ES-I3 (cell line): ENCODE results near the gene AGAP1.

Experiments used
- H3K36me3 ChIP-seq: 2 replicates; pipeline ENCODE4 v1.6.1; 2013; ENCODE audit warnings: mild to moderate bottlenecking, low read length, control low read depth, moderate library complexity; ENCODE audit not compliant: insufficient read depth
- H3K4me1 ChIP-seq: 2 replicates; pipeline ENCODE4 v1.6.1; 2013; ENCODE audit warnings: mild to moderate bottlenecking, control low read depth, low read length; ENCODE audit not compliant: insufficient read depth
- H3K9ac ChIP-seq: 2 replicates; pipeline ENCODE4 v1.6.1; 2013; ENCODE audit warnings: low read depth, mild to moderate bottlenecking, low read length, moderate library complexity
- H3K9me3 ChIP-seq: 2 replicates; pipeline ENCODE4 v1.6.1; 2013; ENCODE audit warnings: mild to moderate bottlenecking, low read length, moderate library complexity; ENCODE audit not compliant: control insufficient read depth, insufficient read depth

Gene AGAP1

DNA sequence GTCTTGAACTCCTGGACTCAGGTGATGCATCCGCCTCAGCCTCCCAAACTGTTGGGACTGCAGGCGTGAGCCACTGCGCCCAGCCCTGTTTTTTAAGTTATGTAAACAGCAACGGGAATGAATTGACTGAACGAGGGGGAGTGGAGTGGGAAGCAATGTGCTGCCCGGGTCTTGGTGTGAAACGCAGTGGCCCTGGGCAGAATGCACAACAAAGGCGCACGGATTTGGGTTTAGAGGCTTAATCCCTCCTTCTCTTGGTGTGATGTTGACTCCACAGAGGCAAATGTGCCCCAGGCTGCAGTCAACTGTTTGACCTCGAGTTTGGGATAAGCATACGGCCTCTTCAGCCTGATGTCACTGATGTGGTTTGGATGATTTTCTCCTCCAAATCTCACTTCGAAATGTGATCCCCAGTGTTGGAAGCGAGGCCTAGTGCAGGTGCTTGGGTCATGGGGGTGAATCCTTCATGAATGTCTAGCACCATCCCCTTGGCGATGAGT lies 97.4 kb downstream of the AGAP1 start:
- H3K36me3 ChIP-seq: no peaks in the 10 kb centered on the region
- H3K9me3 ChIP-seq: no peaks in the 10 kb centered on the region
- no peaks in the 10 kb centered on the region for H3K4me1 ChIP-seq
- no peak overlapping the region for H3K9ac ChIP-seq

DNA sequence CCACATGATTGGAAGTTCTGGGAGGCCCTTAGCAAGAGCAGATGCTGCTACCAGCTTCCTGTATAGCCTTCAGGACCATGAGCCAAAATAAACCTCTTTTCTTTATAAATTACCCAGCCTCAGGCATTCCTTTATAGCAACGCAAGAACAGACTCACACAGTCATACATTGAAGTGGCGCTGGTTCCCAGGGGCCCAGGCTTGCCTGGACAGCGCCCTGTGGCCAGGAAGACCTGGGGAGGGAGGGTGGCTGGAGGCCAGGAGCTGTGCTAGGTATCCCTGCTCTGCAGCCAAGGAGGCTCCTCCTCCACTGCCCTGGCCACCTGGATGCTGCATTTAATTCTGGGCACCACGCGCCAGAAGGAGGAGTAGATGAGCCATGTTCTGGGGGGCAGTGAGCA lies 98.1 kb downstream of the AGAP1 start:
- Histone ChIP-seq H3K36me3 (no peaks in the 10 kb centered on the region), H3K9ac (no peak overlapping the region), H3K9me3 (no peaks in the 10 kb centered on the region)

DNA sequence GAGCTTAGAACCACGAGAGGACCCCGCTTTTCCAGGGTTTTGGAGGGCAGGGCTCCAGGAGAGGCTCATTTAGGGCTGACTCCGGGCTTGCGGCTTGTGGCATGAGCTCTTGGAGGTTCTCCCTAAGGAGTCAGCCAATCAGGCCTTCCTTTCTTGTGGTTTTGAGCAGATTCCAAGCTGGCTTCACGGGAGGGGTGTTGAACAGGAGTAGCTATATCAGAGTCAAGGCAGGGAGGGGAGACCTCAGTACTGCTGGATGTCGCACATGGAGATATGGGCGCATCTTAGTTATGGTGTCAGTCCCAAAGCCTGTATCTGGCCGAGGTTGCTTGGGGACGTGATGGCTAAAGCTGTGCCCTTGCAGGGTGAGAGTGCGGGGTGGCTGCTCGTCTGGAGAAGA lies 98.6 kb downstream of the AGAP1 start:
- H3K9ac ChIP-seq: no peak overlapping the region

More for the DNA sequence above, 98.1 kb downstream of the AGAP1 start:
- no peaks in the 10 kb centered on the region for H3K4me1 ChIP-seq

DNA sequence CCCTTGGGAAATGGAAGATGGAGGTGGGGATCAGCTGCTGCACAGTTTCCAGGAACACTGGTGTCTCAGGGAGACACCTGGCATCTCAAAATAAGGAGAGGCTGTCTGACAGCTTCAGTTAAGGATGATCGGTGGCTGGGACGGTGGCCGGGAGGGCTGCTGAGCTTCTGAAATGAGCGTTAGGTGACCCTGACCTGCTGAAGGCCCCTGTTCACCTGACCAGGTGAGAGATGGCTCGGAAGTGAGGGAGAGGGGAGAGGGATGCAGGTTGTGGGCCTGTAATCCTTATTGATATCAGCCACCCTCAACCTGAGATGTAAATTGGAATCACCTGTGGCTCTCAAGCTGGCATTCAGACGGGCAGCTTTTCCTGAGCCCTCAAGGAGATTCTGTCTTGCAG lies 99.0 kb downstream of the AGAP1 start:
- Histone ChIP-seq H3K9ac (no peak overlapping the region), H3K36me3 (no peaks in the 10 kb centered on the region), H3K4me1 (no peaks in the 10 kb centered on the region), H3K9me3 (no peaks in the 10 kb centered on the region)

More for the DNA sequence above, 98.6 kb downstream of the AGAP1 start:
- Histone ChIP-seq H3K9me3 (no peaks in the 10 kb centered on the region), H3K4me1 (no peaks in the 10 kb centered on the region), H3K36me3 (no peaks in the 10 kb centered on the region)

DNA sequence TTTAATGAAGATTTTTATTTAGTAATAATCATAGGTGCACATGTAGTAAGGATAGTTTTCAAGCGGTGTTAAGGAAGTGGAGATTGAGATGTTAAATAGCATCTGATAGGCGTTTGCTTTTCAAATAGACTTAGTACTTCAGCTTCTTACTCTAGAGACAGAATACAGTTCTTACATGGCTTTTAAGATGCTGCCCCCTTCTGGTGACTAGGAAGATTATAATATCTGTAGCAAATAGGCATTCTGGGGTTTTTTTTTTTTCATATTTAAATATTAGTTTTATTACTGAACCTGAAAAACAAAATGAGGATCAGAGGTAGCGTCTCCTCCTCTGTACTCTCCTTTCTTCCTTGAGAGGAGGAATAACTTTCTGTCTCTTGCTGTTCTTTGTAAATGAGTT lies 100.2 kb downstream of the AGAP1 start:
- no peak overlapping the region for H3K9ac ChIP-seq
- no peaks in the 10 kb centered on the region for H3K4me1 ChIP-seq

DNA sequence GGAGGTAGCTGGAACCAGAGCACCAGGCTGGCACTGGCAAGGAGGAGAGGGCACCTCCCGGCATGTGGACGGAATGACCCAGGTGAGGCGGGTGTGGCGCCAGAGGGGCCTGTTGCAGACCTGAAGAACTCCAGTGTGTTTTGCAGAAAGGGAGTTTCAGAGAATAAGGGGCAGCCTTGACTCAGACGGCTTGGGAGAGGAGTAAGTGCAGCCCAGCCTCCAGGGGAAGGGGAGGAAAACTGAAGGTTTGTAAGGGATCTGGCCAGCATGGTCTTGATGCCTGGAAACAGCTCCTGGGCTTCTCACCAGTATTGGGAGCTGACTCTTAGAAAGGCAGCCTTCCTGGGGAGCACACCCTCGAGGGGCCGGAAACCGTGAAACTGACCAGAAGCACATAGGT lies 101.1 kb downstream of the AGAP1 start:
- H3K4me1 ChIP-seq: no peaks in the 10 kb centered on the region
- H3K36me3 ChIP-seq: no peaks in the 10 kb centered on the region
- no peak overlapping the region for H3K9ac ChIP-seq
- no peaks in the 10 kb centered on the region for H3K9me3 ChIP-seq

More for the DNA sequence above, 100.2 kb downstream of the AGAP1 start:
- Histone ChIP-seq H3K36me3 (no peaks in the 10 kb centered on the region), H3K9me3 (no peaks in the 10 kb centered on the region)

DNA sequence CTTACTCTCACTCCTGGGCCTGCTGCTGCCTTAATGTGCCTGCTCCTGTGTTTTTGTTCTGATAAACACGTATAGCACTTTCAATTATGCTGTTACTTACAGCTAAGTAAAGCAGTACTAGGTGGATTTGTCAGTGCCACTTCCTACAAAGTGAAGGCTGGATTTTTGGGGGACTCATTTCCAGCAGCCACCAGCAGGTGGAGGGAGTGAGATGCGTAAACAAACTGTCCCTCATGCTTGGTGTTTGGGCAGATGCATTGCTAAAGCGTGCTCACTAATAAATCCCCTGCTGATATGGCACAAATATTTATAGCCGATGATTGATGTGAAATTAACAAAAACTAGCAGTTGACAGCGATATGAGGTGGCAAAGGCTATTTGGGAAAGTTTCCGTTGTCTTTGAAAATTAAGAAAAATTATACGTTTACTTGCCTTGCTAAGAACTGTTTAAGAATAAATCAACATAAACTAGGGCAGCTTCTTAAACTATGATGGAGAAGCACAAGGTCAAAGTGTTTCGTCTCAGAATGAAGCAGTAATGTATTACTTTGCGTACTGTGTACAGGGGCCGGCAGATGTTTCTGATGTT lies 101.7 kb downstream of the AGAP1 start:
- Histone ChIP-seq H3K4me1 (no peaks in the 10 kb centered on the region), H3K36me3 (no peaks in the 10 kb centered on the region), H3K9me3 (no peaks in the 10 kb centered on the region), H3K9ac (no peak overlapping the region)

DNA sequence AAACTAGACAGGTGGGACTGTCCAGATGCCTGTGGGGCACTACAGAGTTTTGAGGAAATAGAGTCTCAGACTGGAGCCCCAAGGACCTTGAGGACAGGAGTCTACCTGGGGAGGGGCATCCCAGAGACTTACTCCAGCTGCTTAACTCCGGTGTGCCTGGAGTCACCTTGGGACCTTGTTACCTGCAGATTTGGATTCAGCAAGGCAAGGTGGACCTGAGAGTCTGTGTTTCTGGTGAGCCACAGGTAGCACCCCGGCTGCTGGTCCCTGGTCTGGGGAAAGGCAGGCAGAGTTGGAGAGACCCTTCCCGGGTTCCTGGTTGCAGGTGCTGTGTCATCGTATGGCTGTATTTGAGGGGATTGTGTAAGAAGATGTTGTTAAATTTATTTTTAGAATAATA lies 102.4 kb downstream of the AGAP1 start:
- H3K9ac ChIP-seq: no peak overlapping the region
- H3K36me3 ChIP-seq: no peaks in the 10 kb centered on the region
- no peaks in the 10 kb centered on the region for H3K9me3 ChIP-seq
- no peaks in the 10 kb centered on the region for H3K4me1 ChIP-seq

DNA sequence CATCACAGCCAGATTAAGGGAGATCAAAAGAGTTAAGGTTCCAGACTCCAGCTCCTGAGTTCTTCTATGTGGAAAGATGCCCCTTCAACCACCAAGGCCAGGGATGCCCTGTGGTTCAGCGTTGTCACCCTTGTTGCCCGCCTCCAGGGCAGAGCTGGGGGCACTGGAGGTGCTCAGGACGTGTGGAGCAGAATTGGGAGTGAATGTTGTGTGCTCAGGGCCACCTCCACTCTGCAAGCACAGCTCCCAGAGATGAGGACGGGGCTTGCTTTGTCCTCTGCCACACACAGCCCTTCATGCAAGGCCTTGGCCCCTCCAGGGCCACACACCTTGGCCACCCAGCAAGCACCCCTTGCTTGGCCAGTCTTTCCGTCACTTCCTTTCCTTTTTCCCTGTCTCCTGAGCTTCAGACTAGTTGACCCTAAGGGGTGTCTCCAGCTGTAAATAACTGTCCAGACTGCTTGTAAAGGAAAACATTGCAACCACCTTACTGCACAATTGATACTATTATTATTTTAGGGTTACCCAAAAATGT lies 103.3 kb downstream of the AGAP1 start:
- no peak overlapping the region for H3K9ac ChIP-seq
- H3K9me3 ChIP-seq: no peaks in the 10 kb centered on the region
- H3K4me1 ChIP-seq: no peaks in the 10 kb centered on the region
- no peaks in the 10 kb centered on the region for H3K36me3 ChIP-seq

DNA sequence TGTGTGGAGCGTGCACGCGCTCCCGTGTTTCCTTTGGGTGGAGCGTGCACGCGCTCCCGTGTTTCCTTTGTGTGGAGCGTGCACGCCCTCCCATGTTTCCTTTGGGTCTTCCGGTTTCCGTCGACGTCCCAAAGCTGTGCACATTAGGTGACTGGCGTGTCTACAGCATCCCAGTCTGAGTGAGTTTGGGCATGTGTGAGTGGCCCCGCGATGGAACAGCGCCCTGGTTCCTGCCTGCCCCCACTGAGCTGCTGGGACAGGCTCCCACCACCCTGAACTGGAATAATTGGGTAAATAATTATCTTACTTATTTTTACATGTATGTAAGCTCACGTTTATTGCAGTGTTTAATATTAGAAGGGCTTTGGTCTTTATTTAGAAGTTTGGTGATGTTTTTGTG lies 104.2 kb downstream of the AGAP1 start:
- Histone ChIP-seq H3K9ac (no peak overlapping the region), H3K4me1 (no peaks in the 10 kb centered on the region), H3K9me3 (no peaks in the 10 kb centered on the region)

DNA sequence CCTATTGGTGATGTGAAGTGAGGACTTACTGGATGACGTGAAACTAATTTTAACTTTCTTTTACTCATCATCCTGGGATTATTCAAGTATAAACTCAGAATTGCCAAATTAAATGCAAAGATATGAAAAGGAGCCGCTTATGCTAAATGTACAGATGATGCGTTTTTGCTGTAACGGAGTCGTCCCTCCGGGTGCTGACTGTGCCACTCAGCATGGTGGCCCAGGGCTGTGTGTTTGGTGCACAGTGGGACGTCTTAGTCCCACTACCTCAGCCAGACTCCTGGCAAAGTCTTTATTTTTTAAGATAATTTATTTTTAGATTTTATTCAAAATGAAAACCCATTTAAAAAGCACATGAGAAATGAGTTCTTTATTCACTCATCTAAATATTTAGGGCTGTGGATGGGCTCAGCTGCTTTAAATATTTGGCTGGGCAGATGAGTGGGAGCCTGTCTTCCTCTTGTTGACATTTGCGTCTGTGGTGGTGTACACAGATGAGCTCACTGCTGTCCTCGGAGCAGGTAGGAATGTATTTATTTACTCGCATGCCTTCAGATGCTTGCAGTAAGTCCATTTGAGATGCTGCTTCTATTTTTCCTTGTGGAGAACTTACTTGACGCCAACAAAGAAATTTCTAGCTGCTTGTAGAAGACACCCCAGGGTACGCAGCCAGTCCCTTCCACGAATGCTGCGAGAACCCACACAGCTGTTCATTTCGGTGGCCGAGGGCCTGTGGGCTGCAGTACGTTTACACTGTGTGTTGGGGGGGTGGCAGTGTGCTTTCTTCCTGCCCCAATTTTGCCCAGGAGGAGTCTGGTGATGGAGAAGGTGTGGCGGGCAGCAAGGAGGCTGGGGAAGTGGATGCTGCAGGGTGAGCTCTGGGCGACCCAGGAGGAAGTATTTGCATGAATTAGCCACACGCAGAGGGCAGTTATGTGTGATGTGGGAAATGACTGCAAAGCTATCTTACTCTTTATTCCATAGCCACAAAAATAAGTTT lies 105.0 kb downstream of the AGAP1 start:
- Histone ChIP-seq H3K9me3 (no peaks in the 10 kb centered on the region), H3K4me1 (no peaks in the 10 kb centered on the region), H3K9ac (no peak overlapping the region), H3K36me3 (no peaks in the 10 kb centered on the region)

More for the DNA sequence above, 104.2 kb downstream of the AGAP1 start:
- no peaks in the 10 kb centered on the region for H3K36me3 ChIP-seq

DNA sequence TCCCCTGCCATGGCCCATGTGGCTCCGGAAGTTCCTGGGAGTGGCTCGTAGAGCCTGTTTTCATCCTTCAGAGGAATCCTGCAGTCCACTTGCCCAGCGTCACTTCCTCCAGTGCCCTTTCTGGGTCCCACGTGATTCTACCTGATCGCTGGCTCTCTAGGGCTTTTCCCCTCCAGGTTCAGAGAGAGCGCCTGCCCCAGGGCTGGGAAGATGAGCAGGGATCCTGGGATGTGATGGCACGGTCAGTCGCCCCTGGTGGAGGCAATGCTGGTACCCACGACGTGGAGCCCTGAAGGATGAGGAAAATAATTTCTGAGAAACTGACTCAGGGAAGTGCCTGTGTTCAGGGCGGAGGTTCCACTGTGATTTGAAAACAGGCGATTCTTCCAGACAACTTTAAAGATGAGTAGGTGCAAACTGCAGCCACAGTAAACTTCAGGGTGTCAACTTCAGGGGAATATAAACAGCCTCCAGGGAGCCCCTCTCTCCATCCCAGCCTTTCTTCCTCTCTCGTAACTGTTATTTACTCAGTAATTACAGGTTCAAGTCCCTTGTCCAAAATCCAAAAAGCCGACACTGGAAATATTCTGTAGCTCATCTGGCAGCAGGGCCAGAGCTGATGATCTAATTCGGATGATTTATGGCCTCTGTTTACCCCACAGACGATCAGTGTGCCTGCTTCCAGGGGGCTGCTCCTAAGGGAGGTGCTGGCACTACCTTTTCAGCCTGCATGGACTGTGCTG lies 105.9 kb downstream of the AGAP1 start:
- no peak overlapping the region for H3K9ac ChIP-seq
- H3K9me3 ChIP-seq: no peaks in the 10 kb centered on the region
- no peaks in the 10 kb centered on the region for H3K4me1 ChIP-seq
- no peaks in the 10 kb centered on the region for H3K36me3 ChIP-seq

DNA sequence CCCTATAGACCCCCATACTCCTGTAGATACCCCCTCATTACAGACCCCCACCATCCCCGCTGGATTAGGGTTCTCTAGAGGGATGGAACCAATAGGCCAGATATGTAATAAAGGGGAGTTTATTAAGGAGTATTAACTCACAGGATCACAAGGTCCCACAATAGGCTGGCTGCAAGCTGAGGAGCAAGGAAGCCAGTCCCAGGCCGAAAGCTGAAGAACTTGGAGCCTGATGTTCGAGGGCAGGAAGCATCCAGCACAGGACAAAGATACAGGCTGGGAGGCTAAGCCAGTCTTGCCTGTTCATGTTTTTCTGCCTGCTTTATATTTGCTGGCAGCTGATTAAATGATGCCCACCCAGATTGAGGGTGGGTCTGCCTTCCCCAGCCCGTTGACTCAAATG lies 106.6 kb downstream of the AGAP1 start:
- H3K36me3 ChIP-seq: no peaks in the 10 kb centered on the region
- peaks cover 3% of the 10 kb centered on the region for H3K4me1 ChIP-seq

DNA sequence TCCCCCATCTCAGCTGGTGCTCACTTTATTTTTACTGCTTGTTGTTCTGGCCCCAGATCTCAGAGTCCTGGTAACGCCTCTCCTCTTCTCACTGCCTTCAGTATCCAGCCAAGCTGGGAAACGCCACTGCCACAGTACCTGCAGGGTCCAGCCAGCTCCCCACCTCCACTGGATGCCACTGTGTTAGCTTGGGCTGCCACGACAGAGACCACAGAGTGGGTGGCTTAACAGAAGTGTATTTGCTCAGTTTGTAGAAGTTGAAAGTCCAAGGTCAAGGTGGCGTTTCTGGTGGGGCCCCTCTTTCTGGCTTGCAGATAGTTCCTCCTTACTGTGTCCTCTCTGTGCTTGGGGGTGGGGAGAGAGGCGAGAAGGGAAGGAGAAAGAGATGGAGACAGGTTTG lies 107.1 kb downstream of the AGAP1 start:
- Histone ChIP-seq H3K4me1 (peaks cover 6% of the 10 kb centered on the region), H3K9me3 (no peaks in the 10 kb centered on the region), H3K9ac (no peak overlapping the region), H3K36me3 (no peaks in the 10 kb centered on the region)

More for the DNA sequence above, 106.6 kb downstream of the AGAP1 start:
- Histone ChIP-seq H3K9ac (no peak overlapping the region), H3K9me3 (no peaks in the 10 kb centered on the region)
